Urinary bladder (tissue), 4 donors: ENCODE measurements around the gene TMX4. TPM values are rescaled to one million over a fixed set of nuclear protein-coding genes. Genes with fewer than 3 reads are reported as not detected.

ENCODE experiments used
- DNase-seq: peaks from one replicate; pipeline ENCODE4 v3.0.0-alpha.2; 2015; ENCODE audit errors: extremely low spot score
- H3K27ac ChIP-seq: one replicate; pipeline ENCODE4 v1.5.1; 2013; ENCODE audit warnings: low read depth, mild to moderate bottlenecking, moderate library complexity
- H3K36me3 ChIP-seq: one replicate; pipeline ENCODE4 v1.6.1; 2013; ENCODE audit warnings: mild to moderate bottlenecking, moderate library complexity; ENCODE audit not compliant: insufficient read depth
- H3K4me1 ChIP-seq: one replicate; pipeline ENCODE4 v1.6.1; 2013; ENCODE audit warnings: mild to moderate bottlenecking, moderate library complexity; ENCODE audit not compliant: insufficient read depth
- H3K4me3 ChIP-seq: one replicate; pipeline ENCODE4 v1.5.1; 2013; ENCODE audit warnings: low read depth, low read length
- polyA plus RNA-seq: library from polyadenylated mRNA; stranded (reverse); fragments of 200-250 nt; gene quantifications from one replicate; pipeline ENCODE4 v1.2.3, GENCODE V29; 2013
- total RNA-seq: library from RNA; depleted of rRNA; stranded (reverse); fragments of >200 nt; gene quantifications from one replicate; pipeline ENCODE4 v1.2.3, GENCODE V29; 2014
- donor health status: healthy with polysubstance abuse.
- donor health status: healthy.

Gene TMX4
- total and polyA plus RNA-seq, 2 donors, result 32.3 to 41.1 TPM

DNA sequence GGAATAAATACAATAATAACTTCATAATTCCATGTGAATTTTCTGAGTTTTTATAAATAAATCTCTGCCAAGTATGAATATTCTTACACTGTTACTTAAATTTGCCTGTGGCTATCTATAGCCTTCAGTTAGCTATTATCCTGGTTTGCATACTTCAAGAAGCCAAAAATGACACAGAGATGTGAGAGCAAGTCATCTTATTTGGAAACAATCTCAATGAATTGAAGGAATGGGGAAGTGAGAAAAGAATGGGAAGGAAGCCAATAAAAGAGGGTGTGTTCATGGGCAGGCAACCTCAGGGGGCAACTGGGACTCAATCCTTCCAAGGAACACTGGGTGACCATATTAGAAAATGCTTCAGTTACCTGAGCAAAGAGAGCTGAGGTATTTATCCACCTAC is 89.2 kb downstream of the TMX4 start:
- Histone ChIP-seq H3K36me3 (no peaks in the 10 kb centered on the region), H3K4me3 (no peak overlapping the region)
- no peak for DNase-seq

More for the DNA sequence above, 89.2 kb downstream of the TMX4 start:
- no peaks in the 10 kb centered on the region for H3K4me1 ChIP-seq
- H3K27ac ChIP-seq, result no peak overlapping the region

Other genes starting within 250 kb of the TMX4 start
- gene HAO1, start 79.3 kb downstream of the TMX4 start, total RNA-seq, result not detected
- 0.10 TPM for gene HAO1, start 79.3 kb downstream of the TMX4 start, polyA plus RNA-seq
- 147 TPM for gene PLCB1, start 112.5 kb upstream of the TMX4 start, total RNA-seq
- gene PLCB1, start 112.5 kb upstream of the TMX4 start, polyA plus RNA-seq, result 16.8 TPM